K562 (cell line): Measurements from ENCODE around the gene CCDC68. TPM values are rescaled to one million over a fixed set of nuclear protein-coding genes. Genes with fewer than 3 reads are reported as not detected.
A peak's percentile ranks its signal among the peaks of the same experiment; 100 is the strongest.

ENCODE experiments used
- ATAC-seq: fragments of 200-7000 bp; cut with Tn5 transposase; 3 replicates; pipeline ENCODE4 v1.9.1; 2020; ENCODE audit warnings: moderate library complexity
- BruUV-seq: library from RNA; stranded (reverse); fragments of 400-500 nt; replicated peaks from 2 replicates; lab custom pipeline; 2021; lab: Mats Ljungman, UMichigan
- CTCF ChIA-PET: fragments of 300-600 bp; formaldehyde crosslinking; extraction: SDS; loops from one replicate; lab custom pipeline; 2021; ENCODE audit warnings: low intra/inter-chr PET ratio; lab: Yijun Ruan, JAX
- POLR2A ChIA-PET: fragments of 300-600, 350-650 bp; sonication (Branson Sonifier 250); formaldehyde crosslinking; extraction: SDS; loops from one replicate; lab custom pipeline; 2021; ENCODE audit warnings: antibody characterized with exemption, inconsistent platforms; lab: Yijun Ruan, JAX
- DNase-seq, 4 experiments: peaks; one replicate each; pipeline versions ENCODE4 v3.0.0 to v3.0.0-alpha.2; 2011 to 2018; ENCODE audit warnings: low spot score in 3 of 4, mixed read lengths in 3 of 4; ENCODE audit errors: extremely low read depth in 1 of 4
- FAIRE-seq: peaks from 2 replicates; lab custom pipeline; 2011; peaks lifted over from hg19 to GRCh38; lab: Jason Lieb, UNC
- H2AFZ ChIP-seq: 2 replicates; pipeline ENCODE4 v1.6.0; 2011; ENCODE audit warnings: low read depth, low read length, control low read depth, inconsistent platforms
- H3K27ac ChIP-seq: fragments of 200-600 bp; 3 replicates; pipeline ENCODE4 v1.8.0; 2011; ENCODE audit warnings: low read depth, mild to moderate bottlenecking, control low read depth, inconsistent platforms, low read length, moderate library complexity, mixed read lengths; ENCODE audit errors: extremely low read depth
- H3K27me3 ChIP-seq, 2 experiments: fragments of 300-600 bp in 1 of 2; 2 replicates in 1 of 2; 3 replicates in 1 of 2; pipeline versions ENCODE4 v1.6.0 to v1.8.0; 2011; ENCODE audit warnings: inconsistent platforms in 2 of 2, low read length in 2 of 2, mild to moderate bottlenecking in 1 of 2, mixed read lengths in 1 of 2, moderate library complexity in 1 of 2; ENCODE audit not compliant: control insufficient read depth in 2 of 2, insufficient read depth in 2 of 2
- H3K36me3 ChIP-seq: fragments of 300-600 bp; 3 replicates; pipeline ENCODE4 v1.8.0; 2011; ENCODE audit warnings: mild to moderate bottlenecking, low read length, inconsistent platforms; ENCODE audit not compliant: control insufficient read depth, insufficient read depth
- H3K4me1 ChIP-seq, 2 experiments: fragments of 200-600 bp in 1 of 2; replicated peaks in 1 of 2; 2 replicates in 1 of 2; 3 replicates in 1 of 2; pipeline versions ENCODE4 v1.5.1 to v1.8.0; 2011; ENCODE audit warnings: inconsistent platforms in 2 of 2, low read length in 2 of 2, mild to moderate bottlenecking in 1 of 2, mixed read lengths in 1 of 2, moderate library complexity in 1 of 2; ENCODE audit not compliant: control insufficient read depth in 2 of 2, insufficient read depth in 2 of 2
- H3K4me2 ChIP-seq: 2 replicates; pipeline ENCODE4 v1.6.1; 2011; ENCODE audit warnings: low read length, control low read depth, inconsistent platforms, mixed read lengths; ENCODE audit not compliant: insufficient read depth
- H3K4me3 ChIP-seq: fragments of 200-600 bp; sonication (generic), shearing (Covaris generic); 2 replicates; pipeline ENCODE4 v1.5.1; 2016; ENCODE audit warnings: control low read depth, inconsistent platforms
- H3K79me2 ChIP-seq: fragments of 200-600 bp; 3 replicates; pipeline ENCODE4 v1.8.0; 2011; ENCODE audit warnings: low read length, inconsistent platforms; ENCODE audit not compliant: control insufficient read depth, insufficient read depth
- H3K9ac ChIP-seq, 2 experiments: 2 replicates each; pipeline versions ENCODE4 v1.6.0 to v1.6.1; 2011; ENCODE audit warnings: low read depth in 2 of 2, low read length in 2 of 2, control low read depth in 1 of 2, inconsistent platforms in 1 of 2, mild to moderate bottlenecking in 1 of 2, mixed read lengths in 1 of 2; ENCODE audit not compliant: insufficient read depth in 1 of 2
- H3K9me1 ChIP-seq: one replicate; pipeline ENCODE4 v1.6.0; 2011; ENCODE audit warnings: inconsistent platforms, mild to moderate bottlenecking, low read length, moderate library complexity; ENCODE audit not compliant: control insufficient read depth, insufficient read depth
- H3K9me3 ChIP-seq: replicated peaks from 2 replicates; pipeline ENCODE4 v1.5.1; 2011; ENCODE audit warnings: low read depth, low read length, inconsistent platforms; ENCODE audit not compliant: control insufficient read depth, insufficient read depth
- H4K20me1 ChIP-seq: replicated peaks from 2 replicates; pipeline ENCODE4 v1.6.1; 2011; ENCODE audit warnings: low read length, inconsistent platforms, mixed read lengths; ENCODE audit not compliant: control insufficient read depth, insufficient read depth
- ASH1L ChIP-seq: fragments of 450-650 bp; IDR thresholded peaks from 2 replicates; pipeline ENCODE4 v1.6.1; 2018; ENCODE audit warnings: borderline replicate concordance, mild to moderate bottlenecking, low read depth; ENCODE audit not compliant: partially characterized antibody
- CAMTA2 ChIP-seq: fragments of 250-450 bp; sonication (Bioruptor Pico); conservative IDR thresholded peaks from 2 replicates; pipeline ENCODE4 v1.5.1; 2022
- DDX20 ChIP-seq: fragments of 450-650 bp; IDR thresholded peaks from 2 replicates; pipeline ENCODE4 v1.6.1; 2016; ENCODE audit warnings: missing genetic modification characterization, low read depth, mild to moderate bottlenecking, missing compliant biosample characterization, moderate library complexity
- HMGN3 ChIP-seq: IDR thresholded peaks from 2 replicates; pipeline ENCODE4 v1.6.1; 2011; ENCODE audit warnings: borderline replicate concordance, low read depth, mild to moderate bottlenecking, mixed read lengths, low read length; ENCODE audit not compliant: insufficient read length; ENCODE audit errors: extremely low read depth
- MEIS2 ChIP-seq: fragments of 450-650 bp; IDR thresholded peaks from 2 replicates; pipeline ENCODE4 v1.6.1; 2014; ENCODE audit warnings: mild to moderate bottlenecking; ENCODE audit not compliant: partially characterized antibody
- RCOR1 ChIP-seq, 2 experiments: IDR thresholded peaks; 2 replicates each; pipeline ENCODE4 v1.6.1; 2012; ENCODE audit warnings: low read depth in 2 of 2, low read length in 2 of 2, borderline replicate concordance in 1 of 2, improper control_type of control experiment in 1 of 2
- RREB1 ChIP-seq: fragments of 250-450 bp; sonication (Bioruptor Pico); IDR thresholded peaks from 2 replicates; pipeline ENCODE4 v1.4.0; 2020
- SAP30 ChIP-seq: fragments of 200-600 bp; sonication (generic); IDR thresholded peaks from 2 replicates; pipeline ENCODE4 v1.6.1; 2012; ENCODE audit warnings: borderline replicate concordance, low read depth, mild to moderate bottlenecking, moderate library complexity, low read length, control low read depth, inconsistent platforms; ENCODE audit not compliant: insufficient read depth, poor library complexity, severe bottlenecking
- TAL1 ChIP-seq: fragments of 450-650 bp; IDR thresholded peaks from 2 replicates; pipeline ENCODE4 v1.6.1; 2016; ENCODE audit warnings: mild to moderate bottlenecking
- WGBS: fragments of 100-300 bp; shearing (Covaris generic); methylation state at CpG from one replicate; pipeline ENCODE4 v1.1.6; 2016; ENCODE audit warnings: low coverage, mixed read lengths; ENCODE audit not compliant: insufficient coverage; ENCODE audit errors: missing lambda C conversion rate; 5-methylcytosine and 5-hydroxymethylcytosine counted together
- in situ Hi-C: fragments of 300-500 bp; cut with MboI; formaldehyde crosslinking; loops from 4 replicates; pipeline ENCODE4 v1.15.0; 2018; ENCODE audit warnings: inconsistent platforms, mixed read lengths
- intact Hi-C: fragments of 100-400 bp; cut with micrococcal nuclease; formaldehyde crosslinking; loops from 2 replicates; pipeline ENCODE4 v1.14.2; 2022
- polyA plus RNA-seq, 8 experiments: library from polyadenylated mRNA; depleted of rRNA in 4 of 8; stranded (reverse) in 5 of 8; unstranded in 3 of 8; fragments of >200 nt; fragmentation: Nextera tagmentation in 2 of 8; fragmentation: Illumina TruSeq in 1 of 8; extraction: Ambion mirVana in 2 of 8; extraction: Trizol in 1 of 8; gene quantifications; 2 replicates each; pipeline versions ENCODE4 v1.2.1 to v1.2.3, GENCODE V29; 2011 to 2014; ENCODE audit warnings: inconsistent platforms in 1 of 8, missing spikeins in 1 of 8
- total RNA-seq, 7 experiments: library from RNA; depleted of rRNA in 6 of 7; stranded (reverse); fragments of >200 nt in 6 of 7; fragmentation: Illumina TruSeq in 2 of 7; extraction: Trizol in 2 of 7; gene quantifications; 2 replicates each; pipeline versions ENCODE4 v1.2.1 to v1.2.3, GENCODE V29; 2011 to 2021; ENCODE audit warnings: low replicate concordance in 1 of 7

Gene CCDC68
- total and polyA plus RNA-seq, 9 of the 15 experiments (the other 6 are each of a cell fraction or from before 2014, with no cell fraction given) = 0.28 to 4.5 (median 1.4) TPM

GRCh38 chr18:54878659-54879358, 80.5 kb downstream of the CCDC68 start:
- Histone ChIP-seq H3K79me2 (no peaks in the 10 kb centered on the region), H3K9me3 (no peaks in the 10 kb centered on the region), H3K9me1 (no peaks in the 10 kb centered on the region), H3K4me1 (peaks cover 0 to 20% of the 10 kb centered on the region in 2 experiments; a peak in 3 of 5 replicates), H2AFZ (no peak overlapping the region), H3K27me3 (no peaks in the 10 kb centered on the region), H3K4me3 (no peak overlapping the region), H3K9ac (no peak overlapping the region), H3K4me2 (no peak overlapping the region), H3K27ac (no peak overlapping the region), H4K20me1 (no peaks in the 10 kb centered on the region), H3K36me3 (no peaks in the 10 kb centered on the region)
- ATAC-seq (no peak), FAIRE-seq (no peak), DNase-seq (no peak)
- in situ Hi-C loops (no loop called here), intact Hi-C loops (no loop called here)
- BruUV-seq = no TSS peak
- TF ChIP-seq DDX20 (tag) (no peak), SAP30 (no peak), ASH1L (no peak), CAMTA2 (no peak)
- 26% methylated on average over 3 of the region's 3 CpGs for WGBS
- ChIA-PET POLR2A (no interaction called here), CTCF (no interaction called here)

GRCh38 chr18:54878159-54878622, 81.1 kb downstream of the CCDC68 start:
- Histone ChIP-seq H3K79me2 (no peaks in the 10 kb centered on the region), H3K36me3 (no peaks in the 10 kb centered on the region), H3K9me1 (no peaks in the 10 kb centered on the region), H3K9me3 (no peaks in the 10 kb centered on the region), H3K9ac (no peak overlapping the region), H3K4me1 (peaks cover 0 to 22% of the 10 kb centered on the region in 2 experiments; a peak in 3 of 5 replicates), H4K20me1 (no peaks in the 10 kb centered on the region), H3K27ac (no peak overlapping the region), H3K27me3 (no peaks in the 10 kb centered on the region), H2AFZ (no peak overlapping the region), H3K4me3 (no peak overlapping the region), H3K4me2 (no peak overlapping the region)
- ChIA-PET POLR2A (no interaction called here), CTCF (no interaction called here)
- in situ Hi-C loops = no loop called here
- FAIRE-seq (no peak), ATAC-seq (no peak), DNase-seq (no peak)
- no TSS peak for BruUV-seq
- intact Hi-C loops = no loop called here
- 6% methylated on average over 2 of the region's 2 CpGs for WGBS
- TF ChIP-seq MEIS2 (peak; percentile 86), RREB1 (CRISPR knock-in tag) (no peak), RCOR1 (IDR thresholded peaks at IDR 0.05; ENCODE audit: borderline replicate concordance in 1 of 2, low read depth in 2 of 2, low read length in 2 of 2) (peak in 1 of 2 experiments; percentile 80; a peak in 2 of 4 replicates), TAL1 (0 out of 2 replicates have a peak, but pooled peaks have one; percentile 11), HMGN3 (no peak)
